Hematopoietic multipotent progenitor cell treated with erythropoietin and hydrocortisone succinate and interleukin-3 and kit ligand, for 17 days (in vitro differentiated cells): Measurements from ENCODE around the gene SPACDR.
"Not testable (repeated sequence)": the region's sequence is repeated elsewhere in the genome, so short reads cannot be mapped to it uniquely, and the experiment has no call there.

Experiments used
- DNase-seq: peaks from one replicate; pipeline ENCODE4 v3.0.0-alpha.2; 2015; ENCODE audit warnings: low spot score

Gene SPACDR

GRCh38 chr7:100465702-100466311 is 1.7 kb upstream of the SPACDR start:
- peak; percentile 55 for DNase-seq

GRCh38 chr7:100465299-100465698 is 1.2 kb upstream of the SPACDR start:
- DNase-seq: no peak

GRCh38 chr7:100464791-100465190 is 731 bp upstream of the SPACDR start:
- DNase-seq: no peak

GRCh38 chr7:100457033-100457432 is 7.0 kb downstream of the SPACDR start:
- DNase-seq: no peak

GRCh38 chr7:100456562-100456961 is 7.5 kb downstream of the SPACDR start:
- DNase-seq: no peak

- no peak for DNase-seq
Measured at GRCh38 chr7:100455206-100455605, 8.9 kb downstream of the SPACDR start.

GRCh38 chr7:100453854-100454253 is 10.2 kb downstream of the SPACDR start:
- not testable (repeated sequence) for DNase-seq

GRCh38 chr7:100452513-100452912 is 11.5 kb downstream of the SPACDR start:
- DNase-seq: no peak

GRCh38 chr7:100449190-100449795 is 14.8 kb downstream of the SPACDR start:
- no peak for DNase-seq

- DNase-seq: not testable (repeated sequence)
Measured at GRCh38 chr7:100447363-100447762, 16.7 kb downstream of the SPACDR start.

- DNase-seq: no peak
Measured at GRCh38 chr7:100446040-100446439, 18.0 kb downstream of the SPACDR start.

GRCh38 chr7:100444311-100445278 is 19.5 kb downstream of the SPACDR start:
- DNase-seq: no peak

- DNase-seq: no peak
Measured at GRCh38 chr7:100443096-100443840, 20.8 kb downstream of the SPACDR start.

- DNase-seq: no peak
Measured at GRCh38 chr7:100441641-100442535, 22.2 kb downstream of the SPACDR start.

- DNase-seq: not testable (repeated sequence)
Measured at GRCh38 chr7:100439244-100439643, 24.8 kb downstream of the SPACDR start.

GRCh38 chr7:100438731-100439130 is 25.3 kb downstream of the SPACDR start:
- not testable (repeated sequence) for DNase-seq

- no peak for DNase-seq
Measured at GRCh38 chr7:100438172-100438571, 25.9 kb downstream of the SPACDR start.

- no peak for DNase-seq
Measured at GRCh38 chr7:100437150-100438100, 26.6 kb downstream of the SPACDR start.

GRCh38 chr7:100435401-100436304 is 28.4 kb downstream of the SPACDR start:
- peak; percentile 47 for DNase-seq
